Measurements from ENCODE around the gene PALLD. TPM values are rescaled to one million over a fixed set of nuclear protein-coding genes. Genes with fewer than 3 reads are reported as not detected.

PALLD gene
- total RNA-seq, 1 donor from 2014 or later, result 45.6 TPM

- no peak overlapping the region for H3K4me3 ChIP-seq (ENCODE audit: low read depth, low read length)
- no peak for DNase-seq (ENCODE audit: low read depth)
- TF ChIP-seq CTCF (conservative IDR thresholded peaks at IDR 0.05; ENCODE audit: low read depth, low read length), result no peak
Measured at GRCh38 chr4:168843635-168844034, 346.8 kb downstream of the PALLD start.

- no peak for TF ChIP-seq CTCF (conservative IDR thresholded peaks at IDR 0.05; ENCODE audit: low read depth, low read length)
- no peak overlapping the region for H3K4me3 ChIP-seq (ENCODE audit: low read depth, low read length)
- no peak for DNase-seq (ENCODE audit: low read depth)
Measured at GRCh38 chr4:168844353-168845049, 347.6 kb downstream of the PALLD start.

GRCh38 chr4:168845897-168846296 lies 349.0 kb downstream of the PALLD start:
- DNase-seq (ENCODE audit: low read depth), result no peak
- H3K4me3 ChIP-seq (ENCODE audit: low read depth, low read length), result no peak overlapping the region
- TF ChIP-seq CTCF (conservative IDR thresholded peaks at IDR 0.05; ENCODE audit: low read depth, low read length), result no peak

GRCh38 chr4:168846414-168846813 lies 349.6 kb downstream of the PALLD start:
- DNase-seq (ENCODE audit: low read depth), result no peak
- TF ChIP-seq CTCF (conservative IDR thresholded peaks at IDR 0.05; ENCODE audit: low read depth, low read length), result no peak
- no peak overlapping the region for H3K4me3 ChIP-seq (ENCODE audit: low read depth, low read length)

- TF ChIP-seq CTCF (conservative IDR thresholded peaks at IDR 0.05; ENCODE audit: low read depth, low read length), result no peak
- no peak for DNase-seq (ENCODE audit: low read depth)
- peak overlapping the region; percentile 30 for H3K4me3 ChIP-seq (ENCODE audit: low read depth, low read length)
Measured at GRCh38 chr4:168847771-168848502, 351.1 kb downstream of the PALLD start.

- DNase-seq (ENCODE audit: low read depth), result no peak
- no peak overlapping the region for H3K4me3 ChIP-seq (ENCODE audit: low read depth, low read length)
- no peak for TF ChIP-seq CTCF (conservative IDR thresholded peaks at IDR 0.05; ENCODE audit: low read depth, low read length)
Measured at GRCh38 chr4:168849030-168849675, 352.3 kb downstream of the PALLD start.

All from epithelial cell of proximal tubule (primary cell).